OCI-M1 (cell line): ENCODE results near the gene ZC3H7B.
"Not testable (repeated sequence)": the region's sequence is repeated elsewhere in the genome, so short reads cannot be mapped to it uniquely, and the experiment has no call there.

ENCODE experiments used
- DNase-seq: peaks from one replicate; lab custom pipeline; 2025; lab: John Stamatoyannopoulos, UW

The ZC3H7B gene

DNA sequence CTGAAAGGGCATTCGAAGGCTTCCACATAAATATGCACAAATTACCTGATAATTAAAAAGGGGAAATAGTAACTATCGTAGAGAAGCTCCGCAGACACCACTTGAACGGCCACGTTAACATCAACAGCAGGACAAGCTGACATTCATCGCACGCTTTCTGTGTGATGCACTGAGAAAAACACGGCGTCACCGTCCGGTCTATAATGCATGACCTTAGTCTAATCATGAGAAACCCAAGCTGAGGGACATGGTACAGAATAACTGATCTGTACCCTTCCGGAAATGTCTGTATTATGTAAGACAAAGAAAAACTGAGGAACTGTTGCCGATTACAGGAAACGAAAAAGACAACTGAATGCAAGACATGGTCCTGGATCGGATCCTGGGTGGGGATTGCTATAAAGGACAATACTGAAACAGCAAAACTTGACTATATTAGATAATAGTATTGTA, 14.7 kb upstream of the ZC3H7B start:
- DNase-seq, result peak; percentile 91

DNA sequence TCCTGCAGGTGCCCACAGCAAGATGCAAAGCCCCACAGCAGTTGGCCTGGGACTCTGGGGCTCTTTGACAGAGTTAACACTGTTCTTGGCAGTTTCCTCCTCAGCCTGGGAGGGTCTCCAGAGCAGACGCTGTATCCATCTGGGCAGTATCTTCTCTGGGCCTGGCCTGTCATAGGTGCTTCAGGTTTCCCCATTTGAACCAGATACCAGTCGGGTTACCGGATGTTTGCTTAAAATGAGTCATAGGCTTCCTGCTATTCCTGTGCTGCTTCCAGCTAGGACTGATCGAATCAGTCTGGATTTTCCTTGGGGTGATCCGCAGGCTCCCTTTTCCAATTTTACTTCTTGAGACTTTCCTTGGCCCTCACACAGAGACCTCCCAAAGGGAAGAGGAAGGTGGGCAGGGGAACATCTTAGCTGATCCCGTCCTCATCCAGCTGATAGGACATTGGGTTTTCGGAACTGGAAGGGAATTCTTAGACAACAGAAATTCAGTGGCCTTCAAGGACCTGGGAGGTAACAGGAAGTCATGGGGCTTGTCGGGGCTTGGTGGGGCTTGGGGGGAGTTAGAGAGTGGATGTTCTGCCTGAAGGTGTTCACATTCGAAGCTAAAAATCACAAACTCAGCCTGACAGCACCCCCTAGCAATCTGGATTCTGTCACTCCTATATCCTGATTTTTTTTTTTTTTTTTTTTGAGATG, 12.9 kb upstream of the ZC3H7B start:
- no peak for DNase-seq

DNA sequence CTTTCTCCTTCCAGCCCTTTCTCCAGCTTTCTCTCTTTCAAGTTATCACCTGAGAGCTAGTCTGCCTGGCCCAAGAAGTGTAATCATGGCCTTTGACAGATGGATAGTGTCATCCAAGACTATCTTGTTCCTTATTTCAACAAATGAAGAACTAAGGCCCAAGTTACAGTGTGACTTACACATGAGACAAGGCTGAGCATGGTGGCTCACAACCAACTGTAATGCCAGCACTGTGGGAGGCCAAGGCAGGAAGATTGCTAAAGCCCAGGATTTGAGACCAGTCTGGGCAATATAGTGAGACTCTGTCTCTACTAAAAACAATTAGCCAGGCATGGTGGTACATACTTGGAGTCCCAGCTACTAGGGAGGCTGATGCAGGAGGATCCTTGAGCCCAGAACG, 11.7 kb upstream of the ZC3H7B start:
- DNase-seq, result peak; percentile 7

DNA sequence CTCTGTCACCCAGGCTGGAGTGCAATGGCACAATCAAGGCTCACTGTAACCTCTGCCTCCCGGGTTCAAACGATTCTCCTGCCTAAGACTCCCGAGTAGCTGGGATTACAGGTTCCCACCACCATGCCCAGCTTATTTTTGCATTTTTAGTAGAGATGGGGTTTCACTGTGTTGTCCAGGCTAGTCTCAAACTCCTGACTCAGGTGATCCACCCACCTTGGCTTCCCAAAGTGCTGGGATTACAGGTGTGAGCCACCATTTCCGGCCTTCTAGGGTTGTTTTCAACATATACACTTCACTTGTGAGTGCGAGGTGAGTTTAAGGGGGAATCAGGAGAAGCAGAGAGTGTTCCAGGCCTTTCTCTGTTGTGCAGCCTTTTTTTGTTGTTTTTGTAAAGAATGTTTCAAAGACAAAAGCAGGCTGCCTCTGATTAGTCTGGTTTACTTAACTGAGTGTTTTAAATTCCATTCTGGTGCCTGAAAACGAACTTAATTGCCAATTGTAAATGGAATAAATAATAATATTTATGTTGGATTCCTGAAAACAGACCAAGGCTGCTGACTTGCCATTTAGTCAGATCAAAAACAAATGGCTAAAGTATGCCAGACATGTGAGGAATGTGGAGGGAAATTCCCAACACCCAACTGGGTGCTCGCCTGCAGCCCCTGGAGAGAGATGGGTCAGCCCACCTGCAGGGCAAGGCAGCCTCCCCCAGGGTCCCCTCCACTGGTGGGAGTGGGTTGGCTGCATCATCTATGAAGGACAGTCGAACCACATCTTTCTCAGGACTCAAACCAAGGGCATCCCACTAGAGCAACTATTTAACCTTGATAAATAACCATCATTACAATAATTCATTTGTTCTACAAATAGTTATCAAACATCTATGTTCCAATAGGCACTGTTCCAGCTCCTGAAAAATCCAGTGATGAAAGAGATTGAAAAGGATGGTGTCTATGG, 10.8 kb upstream of the ZC3H7B start:
- DNase-seq, result no peak

DNA sequence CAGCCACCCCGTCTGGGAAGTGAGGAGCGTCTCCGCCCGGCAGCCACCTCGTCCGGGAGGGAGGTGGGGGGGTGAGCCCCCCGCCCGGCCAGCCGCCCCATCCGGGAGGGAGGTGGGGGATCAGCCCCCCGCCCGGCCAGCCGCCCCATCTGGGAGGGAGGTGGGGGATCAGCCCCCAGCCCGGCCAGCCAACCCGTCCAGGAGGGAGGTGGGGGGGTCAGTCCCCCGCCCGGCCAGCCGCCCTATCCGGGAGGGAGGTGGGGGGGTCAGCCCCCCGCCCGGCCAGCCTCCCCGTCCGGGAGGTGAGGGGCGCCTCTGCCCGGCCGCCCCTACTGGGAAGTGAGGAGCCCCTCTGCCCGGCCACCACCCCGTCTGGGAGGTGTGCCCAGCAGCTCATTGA, 6.5 kb upstream of the ZC3H7B start:
- not testable (repeated sequence) for DNase-seq

DNA sequence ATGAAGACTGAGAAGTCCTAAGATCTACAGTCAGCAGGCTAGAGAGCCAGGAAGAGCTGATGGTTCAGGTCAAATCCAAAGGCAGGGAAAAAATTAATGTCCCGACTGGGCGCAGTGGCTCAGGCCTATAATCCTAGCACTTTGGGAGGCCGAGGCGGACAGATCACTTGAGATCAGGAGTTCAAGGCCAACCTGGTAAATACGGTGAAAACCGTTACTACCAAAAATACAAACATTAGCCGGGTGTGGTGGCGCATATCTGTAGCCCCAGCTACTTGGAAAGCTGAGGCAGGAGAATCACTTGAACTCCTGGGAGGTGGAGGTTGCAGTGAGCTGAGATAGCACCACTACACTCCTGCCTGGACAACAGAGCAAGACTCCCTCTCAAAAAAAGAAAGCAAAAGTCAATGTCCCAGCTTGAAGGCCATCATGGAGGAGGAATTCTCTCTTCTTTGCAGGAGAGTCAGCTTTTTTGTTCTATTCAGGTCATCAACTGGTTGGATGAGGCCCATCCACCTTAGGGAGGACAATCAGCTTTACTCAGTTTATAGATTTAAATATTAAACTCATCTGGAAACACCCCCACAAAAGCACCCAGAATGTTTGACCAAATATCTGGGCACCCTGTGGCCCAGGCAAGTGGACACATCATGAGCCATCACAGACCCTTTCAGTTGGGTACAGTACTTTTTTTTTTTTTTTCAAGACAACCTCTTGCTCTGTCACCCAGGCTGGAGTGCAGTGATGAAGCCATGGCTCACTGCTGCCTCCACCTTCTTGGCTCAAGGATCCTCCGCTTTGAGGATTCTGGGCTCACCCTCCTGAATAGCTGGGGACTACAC, 4.3 kb upstream of the ZC3H7B start:
- no peak for DNase-seq

DNA sequence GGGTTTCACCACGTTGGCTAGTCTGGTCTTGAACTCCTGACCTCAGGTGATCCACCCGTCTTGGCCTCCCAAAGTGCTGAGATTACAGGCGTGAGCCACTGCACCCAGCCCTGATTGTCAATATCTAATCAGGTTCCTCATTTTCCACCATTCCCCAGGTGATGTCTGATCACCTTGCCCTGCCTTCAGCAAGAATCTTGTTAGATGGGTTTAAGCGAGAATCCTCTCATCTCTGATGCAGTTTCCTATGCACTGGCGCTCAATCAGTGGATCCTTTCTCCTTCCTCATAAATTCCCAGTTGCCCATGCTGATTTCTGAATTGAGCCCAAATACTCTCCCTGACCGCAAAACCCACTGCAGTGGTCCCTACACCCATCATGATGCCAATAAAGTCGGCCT, 664 bp upstream of the ZC3H7B start:
- DNase-seq, result no peak

DNA sequence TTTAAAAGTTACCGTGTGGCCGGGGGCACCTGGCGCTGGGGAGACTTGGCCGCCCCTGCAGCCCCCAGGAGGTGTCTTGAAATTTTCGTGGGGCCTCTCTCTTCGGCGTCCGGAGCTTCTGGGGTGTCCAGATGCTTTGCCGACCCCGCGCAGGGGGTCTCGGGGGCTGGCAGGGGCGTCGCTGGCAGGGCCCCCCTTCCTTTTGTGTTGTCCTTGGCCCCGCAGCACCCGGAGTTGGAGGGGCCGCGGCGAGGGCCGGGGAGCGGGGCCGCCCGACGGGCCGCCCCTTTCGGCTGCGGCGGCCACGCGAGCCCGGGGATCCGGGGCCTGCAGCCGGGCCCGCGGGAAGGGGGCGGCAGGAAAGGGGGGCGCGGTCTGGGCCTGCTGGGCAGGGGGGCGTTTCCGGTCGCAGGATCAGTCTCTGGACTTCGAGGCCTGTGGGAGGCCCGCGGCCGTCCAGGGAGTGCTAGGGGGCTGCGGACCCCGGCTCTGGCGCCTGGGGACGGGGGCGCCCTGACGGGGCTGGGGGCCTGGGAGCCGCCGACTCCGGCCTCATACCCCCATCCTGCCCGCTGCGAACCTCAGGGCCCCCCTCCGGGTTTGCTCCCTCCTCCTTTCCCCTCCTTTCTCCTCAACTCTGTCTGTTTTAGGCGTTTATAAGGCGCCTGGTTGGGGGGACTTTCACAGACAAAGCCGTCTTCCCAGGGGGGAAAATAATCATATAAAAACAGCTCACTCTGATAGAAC, 869 bp downstream of the ZC3H7B start:
- no peak for DNase-seq

DNA sequence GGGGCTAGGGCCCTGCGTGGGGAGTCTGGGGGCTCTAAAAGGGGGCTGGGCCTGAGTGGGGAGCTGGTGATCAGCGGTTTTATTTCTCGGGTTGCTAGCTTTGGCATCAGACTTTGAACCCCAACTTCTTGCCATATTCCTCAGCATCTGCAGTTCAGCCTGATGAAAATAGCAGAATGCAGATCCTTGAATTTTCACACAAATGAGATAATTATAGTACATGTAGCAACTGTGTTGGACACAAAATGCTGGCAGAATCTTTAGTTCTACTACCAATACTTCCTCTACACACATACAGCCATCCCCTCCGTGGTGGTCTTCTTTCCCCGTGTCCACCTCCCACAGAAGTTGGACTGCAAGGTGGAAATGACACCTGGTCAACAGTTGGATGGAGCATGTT, 1.5 kb downstream of the ZC3H7B start:
- peak; percentile 24 for DNase-seq

DNA sequence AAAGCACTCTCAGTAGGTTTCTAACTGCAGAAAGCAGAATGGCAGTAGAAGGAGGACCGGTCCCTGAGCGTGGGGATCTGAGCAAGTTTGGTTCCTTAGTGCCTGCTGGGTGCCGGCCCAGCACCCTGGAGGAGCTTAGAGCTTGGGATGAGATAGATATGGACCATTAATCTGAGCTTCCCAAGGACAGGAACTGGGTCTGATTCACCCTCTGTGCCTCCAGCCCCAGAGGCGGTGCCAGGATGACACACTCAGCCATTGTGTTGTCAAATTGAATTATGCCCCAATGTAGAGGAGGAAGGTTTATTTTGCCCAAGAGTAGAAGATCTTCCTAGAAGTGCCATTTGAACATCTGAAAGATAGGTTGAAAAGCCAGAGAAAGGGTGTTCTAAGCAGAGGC, 4.3 kb downstream of the ZC3H7B start:
- DNase-seq, result no peak

DNA sequence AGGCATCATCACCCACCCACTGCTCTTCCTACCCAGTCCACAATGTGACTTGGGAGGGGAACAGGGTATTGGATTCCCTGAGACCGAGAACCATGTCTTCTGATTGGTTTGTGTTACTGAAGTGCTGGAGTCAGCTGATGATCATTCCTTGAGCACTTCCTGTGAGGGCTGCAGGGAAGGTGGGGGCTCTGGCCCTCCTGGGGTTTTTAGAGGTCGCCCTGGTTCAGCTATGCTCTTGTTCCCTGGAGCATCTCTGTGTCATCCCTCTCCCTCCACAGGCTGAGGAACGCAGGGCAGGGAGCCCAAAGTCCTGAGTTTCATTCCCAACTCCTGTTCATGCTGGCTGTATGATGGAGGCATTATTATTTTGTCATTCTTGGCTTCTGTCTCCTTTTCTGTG, 6.7 kb downstream of the ZC3H7B start:
- DNase-seq, result no peak

DNA sequence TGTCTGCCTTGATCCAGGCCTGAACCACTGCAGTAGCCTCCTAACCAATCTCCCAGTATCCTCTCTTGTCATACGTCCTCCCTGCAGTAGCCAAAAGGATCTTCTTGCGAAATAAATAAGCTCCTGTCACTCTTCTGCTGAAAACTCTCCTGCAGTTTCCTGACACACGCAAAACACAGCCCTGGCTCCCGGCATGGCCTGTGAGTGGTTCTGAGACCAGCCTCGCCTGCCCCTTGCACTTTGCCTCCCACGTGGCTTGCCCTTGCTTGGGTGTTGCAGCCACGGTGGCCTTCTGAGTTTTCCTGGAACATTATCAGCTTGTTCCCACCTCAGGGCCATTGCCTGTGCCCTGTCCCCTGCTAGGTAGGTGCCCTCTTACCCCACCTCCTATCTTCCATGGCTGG, 7.2 kb downstream of the ZC3H7B start:
- no peak for DNase-seq

DNA sequence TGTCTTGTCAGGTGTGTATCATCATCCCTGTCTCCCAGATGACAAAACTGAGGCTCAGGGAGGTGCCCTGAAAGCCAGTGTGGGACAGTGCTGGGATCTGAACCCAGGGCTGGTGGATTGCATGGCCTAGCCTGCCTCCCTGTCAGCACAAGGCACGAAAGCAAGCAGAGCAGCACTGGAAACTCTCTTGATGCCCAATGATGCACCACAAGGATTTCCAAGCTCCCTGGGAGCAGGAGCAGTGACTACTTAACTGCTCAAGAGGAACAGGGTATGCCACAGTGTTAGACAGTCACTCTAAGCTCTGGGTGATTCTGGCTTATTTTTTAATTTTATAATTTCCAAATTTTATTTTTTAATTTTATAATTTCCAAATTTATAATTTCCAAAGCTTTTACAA, 9.0 kb downstream of the ZC3H7B start:
- DNase-seq, result no peak

DNA sequence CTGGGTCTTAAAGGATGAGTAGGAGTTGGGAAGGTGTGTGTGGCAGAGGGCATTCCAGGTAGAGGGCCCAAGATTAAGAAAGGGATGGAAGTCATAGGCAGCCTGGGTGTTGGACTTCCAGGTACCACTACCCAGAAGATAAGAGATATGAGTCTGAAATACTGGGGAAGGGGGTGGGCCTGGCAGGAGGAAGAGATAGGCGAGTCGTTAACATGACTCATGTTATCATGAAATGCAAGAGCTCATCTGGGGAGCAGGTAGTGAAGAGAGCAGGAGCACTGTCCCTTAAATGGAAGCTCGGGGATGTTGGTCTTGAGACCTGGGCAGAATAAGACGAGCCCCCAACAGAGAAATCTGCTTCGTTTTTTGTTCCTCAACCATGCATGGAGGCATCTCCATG, 10.2 kb downstream of the ZC3H7B start:
- DNase-seq, result peak; percentile 7

DNA sequence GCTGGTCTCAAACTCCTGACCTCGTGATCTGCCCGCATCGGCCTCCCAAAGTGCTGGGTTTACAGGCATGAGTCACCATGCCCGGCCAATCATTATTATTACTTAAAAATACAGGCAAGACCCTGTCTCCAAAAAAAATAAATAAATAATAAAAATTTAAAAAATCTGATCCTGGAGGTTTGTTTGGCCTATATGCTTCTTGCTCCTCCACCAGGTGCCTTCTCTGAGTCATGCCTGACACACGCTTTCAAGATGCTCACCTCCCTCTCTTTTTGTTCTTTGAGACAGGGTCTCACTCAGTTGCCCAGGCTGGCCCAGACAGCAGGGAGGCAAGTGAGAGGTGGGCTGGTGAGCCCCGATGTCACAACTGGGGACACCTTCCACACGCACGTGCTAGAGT, 13.5 kb downstream of the ZC3H7B start:
- DNase-seq, result no peak

DNA sequence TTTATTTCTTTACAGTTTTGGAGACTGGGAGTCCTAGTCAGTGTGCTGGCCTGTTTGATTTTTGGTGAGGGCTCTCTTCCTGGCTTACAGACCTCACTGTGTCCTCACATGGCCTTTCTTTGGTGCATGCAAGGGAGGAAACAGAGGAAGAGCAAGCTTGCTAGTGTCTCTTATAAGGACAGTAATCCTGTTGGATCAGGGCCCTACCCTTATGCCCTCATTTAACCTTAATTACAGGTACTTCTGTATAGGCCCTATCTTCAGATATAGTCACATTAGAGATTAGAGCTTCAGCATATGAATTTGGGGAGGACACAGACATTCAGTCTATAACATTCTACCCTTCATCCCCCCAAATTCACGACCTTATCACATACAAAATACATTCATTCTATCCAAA, 14.3 kb downstream of the ZC3H7B start:
- DNase-seq, result no peak

DNA sequence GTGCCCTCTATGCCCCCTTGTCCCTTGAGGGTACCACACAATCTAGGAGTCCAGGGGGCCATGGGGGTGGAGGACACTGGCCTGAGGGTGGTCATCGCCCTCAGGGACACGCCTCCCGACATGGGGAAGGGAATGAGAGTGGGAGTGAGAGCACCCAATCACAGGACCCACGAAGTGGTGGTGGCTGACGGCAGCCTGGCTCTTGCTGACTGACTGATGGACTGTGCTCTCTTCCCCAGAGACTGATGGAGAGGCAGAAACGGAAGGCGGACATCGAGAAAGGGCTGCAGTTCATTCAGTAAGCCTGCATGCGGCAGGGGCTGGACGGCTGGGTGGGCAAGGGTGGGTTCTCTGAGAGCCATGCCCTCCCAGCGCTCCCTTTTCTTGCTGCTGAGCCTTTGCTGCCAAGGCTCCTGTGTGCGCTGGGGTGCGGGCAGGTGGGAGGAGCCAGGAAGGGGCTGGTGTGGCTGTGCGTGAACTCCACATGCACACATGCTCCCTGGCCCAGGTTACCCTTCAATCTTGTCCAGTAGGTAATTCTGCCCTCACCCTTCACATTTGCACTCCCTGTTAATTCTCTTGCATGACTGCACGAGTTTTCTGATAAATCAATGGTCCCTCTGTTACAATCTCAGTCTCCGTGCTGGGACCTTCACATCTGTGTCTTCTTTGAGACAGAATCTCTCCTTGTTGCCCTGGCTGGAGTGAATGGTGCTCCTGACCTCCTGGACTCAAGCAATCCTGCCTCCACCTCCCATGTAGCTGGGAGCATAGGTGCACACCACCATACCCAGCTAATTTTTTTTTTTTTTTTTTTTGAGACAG, 19.3 kb downstream of the ZC3H7B start:
- no peak for DNase-seq

DNA sequence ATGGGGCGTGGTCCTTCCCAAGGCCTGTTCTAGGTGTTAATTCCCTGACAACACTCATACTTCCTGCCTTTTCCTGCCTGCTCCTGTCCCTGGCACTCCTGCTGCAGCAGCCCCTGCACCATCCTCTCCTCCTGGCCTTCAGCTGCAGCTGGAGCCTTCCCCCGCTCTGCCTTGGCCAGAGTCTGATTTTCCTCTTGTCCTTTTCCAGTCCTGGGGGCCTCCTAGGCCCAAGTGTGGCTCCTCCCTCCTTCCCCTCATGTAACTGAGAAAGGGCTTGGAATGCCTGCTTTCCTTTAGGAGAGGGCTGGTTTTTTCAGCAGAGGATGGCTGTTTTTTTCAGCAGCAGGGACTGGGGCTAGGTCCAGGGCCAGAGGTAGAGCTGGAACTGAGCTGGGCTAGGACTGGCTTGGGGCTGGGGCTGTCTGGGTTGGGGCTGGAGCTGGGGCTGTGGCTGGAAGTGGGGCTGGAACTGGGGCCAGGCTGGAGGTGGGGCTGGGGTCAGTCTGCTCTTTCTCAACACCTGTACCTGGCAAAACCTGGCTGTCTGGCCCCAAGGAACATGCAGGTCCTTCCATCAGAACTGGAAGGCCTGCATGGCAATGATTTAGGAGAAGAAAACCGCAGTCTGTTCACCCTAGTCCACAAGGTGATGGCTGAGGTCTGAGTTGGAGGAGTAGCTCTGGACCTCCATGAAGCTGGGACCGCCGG, 23.6 kb downstream of the ZC3H7B start:
- no peak for DNase-seq

DNA sequence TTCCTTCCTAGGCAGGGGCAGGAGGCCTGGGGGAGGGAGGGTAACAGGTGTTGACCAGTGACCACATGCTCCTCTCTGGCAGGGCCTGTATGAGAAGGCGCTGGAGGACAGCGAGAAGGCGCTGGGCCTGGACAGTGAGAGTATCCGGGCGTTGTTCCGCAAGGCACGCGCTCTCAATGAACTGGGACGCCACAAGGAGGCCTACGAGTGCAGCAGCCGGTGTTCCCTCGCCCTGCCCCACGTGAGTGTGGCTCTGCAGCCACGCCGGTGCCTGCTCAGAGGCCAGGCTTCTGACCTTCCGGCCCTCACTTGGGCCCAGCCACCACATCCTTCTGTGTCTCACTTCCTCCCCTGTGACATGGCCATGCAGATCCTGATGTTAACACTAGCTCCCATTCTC, 25.8 kb downstream of the ZC3H7B start:
- no peak for DNase-seq

DNA sequence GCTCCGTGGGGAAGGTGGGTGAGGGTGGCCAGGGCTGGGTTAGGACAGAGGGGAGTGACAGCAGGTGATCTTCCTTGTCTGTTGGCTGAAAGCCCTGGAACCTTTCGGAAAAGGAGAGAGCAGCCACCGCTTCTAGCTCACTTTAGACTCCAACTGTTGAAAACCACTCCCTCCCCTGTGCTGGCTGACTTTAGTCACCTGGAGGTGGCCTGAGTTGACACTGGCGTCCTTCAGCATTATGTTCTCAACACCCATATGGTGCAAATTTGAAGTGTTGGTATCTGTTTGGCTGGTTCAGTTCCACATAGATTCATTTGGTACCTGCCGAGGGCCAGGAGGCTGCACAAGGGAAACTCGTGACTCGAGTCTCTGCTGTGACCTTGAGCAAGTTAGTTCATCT, 28.8 kb downstream of the ZC3H7B start:
- no peak for DNase-seq
